ENCODE data around the gene AVPR1B. TPM values are rescaled to one million over a fixed set of nuclear protein-coding genes. Genes with fewer than 3 reads are reported as not detected.

The AVPR1B gene
- polyA plus RNA-seq, 2 of the 4 experiments (the other 2 are of a cell fraction), result not detected

DNA sequence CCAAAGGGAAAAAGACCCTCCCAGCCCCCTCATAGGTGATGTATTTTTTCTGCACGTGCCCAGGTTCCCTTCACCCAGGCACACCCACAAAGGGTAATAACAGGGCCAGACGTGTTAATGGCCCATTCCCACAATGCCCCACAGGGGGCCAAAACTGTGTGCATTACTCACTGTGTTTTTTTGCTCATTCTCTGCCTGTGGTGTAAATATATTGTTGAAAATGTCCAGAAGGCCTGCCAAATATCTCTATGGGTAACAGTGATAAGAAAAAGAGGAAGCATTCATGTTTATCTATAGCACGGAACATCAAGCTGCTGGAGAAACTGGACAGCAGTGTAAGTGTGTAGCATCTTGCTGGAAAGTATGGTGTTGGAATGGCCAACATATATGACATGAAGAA, 42.3 kb downstream of the AVPR1B start:
- ChIA-PET POLR2A (no interaction called here), CTCF (interaction anchor here (1.1 kb wide), 1 partner anchor 90 kb away, joined by 3 read pairs; no protein-coding TSS in a partner anchor)
- no peaks in the 10 kb centered on the region for H3K4me1 ChIP-seq
- TF ChIP-seq EP300 (IDR thresholded peaks at IDR 0.05) (no peak), CBX8 (IDR thresholded peaks at IDR 0.05) (no peak), HOXB13 (CRISPR knock-in tag; IDR thresholded peaks at IDR 0.05; ENCODE audit: low read depth) (no peak), FOSB (CRISPR knock-in tag; IDR thresholded peaks at IDR 0.05) (no peak), RFX5 (IDR thresholded peaks at IDR 0.05) (no peak), FOXS1 (CRISPR knock-in tag; IDR thresholded peaks at IDR 0.05) (no peak), EHF (CRISPR knock-in tag; IDR thresholded peaks at IDR 0.05) (no peak), BHLHE40 (IDR thresholded peaks at IDR 0.05; ENCODE audit: low read depth, low read length) (no peak), MYC (IDR thresholded peaks at IDR 0.05; ENCODE audit: borderline replicate concordance, low read length) (no peak), JUN (IDR thresholded peaks at IDR 0.05) (no peak), CTCF (IDR thresholded peaks at IDR 0.05) (no peak), ELK1 (IDR thresholded peaks at IDR 0.05; ENCODE audit: low read depth, low read length) (no peak), HMGXB4 (CRISPR knock-in tag; IDR thresholded peaks at IDR 0.05; ENCODE audit: borderline replicate concordance) (no peak)
- TF ChIP-seq, protein P1, sequence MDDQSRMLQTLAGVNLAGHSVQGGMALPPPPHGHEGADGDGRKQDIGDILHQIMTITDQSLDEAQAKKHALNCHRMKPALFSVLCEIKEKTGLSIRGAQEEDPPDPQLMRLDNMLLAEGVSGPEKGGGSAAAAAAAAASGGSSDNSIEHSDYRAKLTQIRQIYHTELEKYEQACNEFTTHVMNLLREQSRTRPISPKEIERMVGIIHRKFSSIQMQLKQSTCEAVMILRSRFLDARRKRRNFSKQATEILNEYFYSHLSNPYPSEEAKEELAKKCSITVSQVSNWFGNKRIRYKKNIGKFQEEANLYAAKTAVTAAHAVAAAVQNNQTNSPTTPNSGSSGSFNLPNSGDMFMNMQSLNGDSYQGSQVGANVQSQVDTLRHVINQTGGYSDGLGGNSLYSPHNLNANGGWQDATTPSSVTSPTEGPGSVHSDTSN (IDR thresholded peaks at IDR 0.05), result no peak
- TF ChIP-seq, protein P2, sequence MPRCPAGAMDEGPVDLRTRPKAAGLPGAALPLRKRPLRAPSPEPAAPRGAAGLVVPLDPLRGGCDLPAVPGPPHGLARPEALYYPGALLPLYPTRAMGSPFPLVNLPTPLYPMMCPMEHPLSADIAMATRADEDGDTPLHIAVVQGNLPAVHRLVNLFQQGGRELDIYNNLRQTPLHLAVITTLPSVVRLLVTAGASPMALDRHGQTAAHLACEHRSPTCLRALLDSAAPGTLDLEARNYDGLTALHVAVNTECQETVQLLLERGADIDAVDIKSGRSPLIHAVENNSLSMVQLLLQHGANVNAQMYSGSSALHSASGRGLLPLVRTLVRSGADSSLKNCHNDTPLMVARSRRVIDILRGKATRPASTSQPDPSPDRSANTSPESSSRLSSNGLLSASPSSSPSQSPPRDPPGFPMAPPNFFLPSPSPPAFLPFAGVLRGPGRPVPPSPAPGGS (IDR thresholded peaks at IDR 0.05), result no peak
- TF ChIP-seq, protein P3, sequence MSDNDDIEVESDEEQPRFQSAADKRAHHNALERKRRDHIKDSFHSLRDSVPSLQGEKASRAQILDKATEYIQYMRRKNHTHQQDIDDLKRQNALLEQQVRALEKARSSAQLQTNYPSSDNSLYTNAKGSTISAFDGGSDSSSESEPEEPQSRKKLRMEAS (IDR thresholded peaks at IDR 0.05), result no peak
- TF ChIP-seq, protein P4, sequence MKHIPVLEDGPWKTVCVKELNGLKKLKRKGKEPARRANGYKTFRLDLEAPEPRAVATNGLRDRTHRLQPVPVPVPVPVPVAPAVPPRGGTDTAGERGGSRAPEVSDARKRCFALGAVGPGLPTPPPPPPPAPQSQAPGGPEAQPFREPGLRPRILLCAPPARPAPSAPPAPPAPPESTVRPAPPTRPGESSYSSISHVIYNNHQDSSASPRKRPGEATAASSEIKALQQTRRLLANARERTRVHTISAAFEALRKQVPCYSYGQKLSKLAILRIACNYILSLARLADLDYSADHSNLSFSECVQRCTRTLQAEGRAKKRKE (CRISPR knock-in tag; IDR thresholded peaks at IDR 0.05; ENCODE audit: low read depth), result no peak
- H3K27ac ChIP-seq, result no peak overlapping the region
- FAIRE-seq, result no peak
- 39% methylated on average over 3 of the region's 3 CpGs for WGBS (ENCODE audit: missing lambda C conversion rate)
- DNase-seq (ENCODE audit: low read depth in 1 of 2, low spot score in 1 of 2), result no peak
- H3K4me3 ChIP-seq, result no peak overlapping the region
- no peak for ATAC-seq
- H3K9me3 ChIP-seq, result no peaks in the 10 kb centered on the region
- no peak overlapping the region for H3K4me2 ChIP-seq

- WGBS (ENCODE audit: missing lambda C conversion rate), result 67% methylated on average over 9 of the region's 9 CpGs
- no peak overlapping the region for H3K4me2 ChIP-seq
- no peak overlapping the region for H3K4me3 ChIP-seq
- FAIRE-seq, result no peak
- H3K9me3 ChIP-seq, result no peaks in the 10 kb centered on the region
- POLR2A ChIA-PET, result no interaction called here
- no peak overlapping the region for H3K27ac ChIP-seq
- CTCF ChIA-PET, result interaction anchor here (0.9 to 1.9 kb wide), 2 partner anchors 10 to 11 kb away, joined by 3 to 6 read pairs; no protein-coding TSS in a partner anchor
- ATAC-seq, result no peak
- H3K4me1 ChIP-seq, result no peaks in the 10 kb centered on the region
- no peak for DNase-seq (ENCODE audit: low read depth in 1 of 2, low spot score in 1 of 2)
- TF ChIP-seq CHD4 (IDR thresholded peaks at IDR 0.05; ENCODE audit: borderline replicate concordance) (no peak), MAZ (IDR thresholded peaks at IDR 0.05; ENCODE audit: borderline replicate concordance, low read depth, low read length) (no peak), GATA3 (IDR thresholded peaks at IDR 0.05; ENCODE audit: borderline replicate concordance) (no peak), JUN (IDR thresholded peaks at IDR 0.05) (no peak), REST (IDR thresholded peaks at IDR 0.05) (no peak), EP300 (IDR thresholded peaks at IDR 0.05) (no peak), HOXA7 (CRISPR knock-in tag; IDR thresholded peaks at IDR 0.05) (no peak), ZC3H11A (IDR thresholded peaks at IDR 0.05) (no peak)
These were observed 46.4 kb downstream of the AVPR1B start for GRCh38 chr1:206070627-206071304.
